Neural cell (in vitro differentiated cells): Measurements from ENCODE around the gene PARL. TPM values are rescaled to one million over a fixed set of nuclear protein-coding genes. Genes with fewer than 3 reads are reported as not detected.

Experiments
- H2AFZ ChIP-seq: fragments of 200-600, 300-800 bp; sonication (generic), shearing (Covaris generic); 2 replicates; pipeline ENCODE4 v1.6.0; 2014; ENCODE audit warnings: low read depth, mild to moderate bottlenecking, antibody characterized with exemption, low read length, moderate library complexity
- H3F3A ChIP-seq: fragments of 200-600 bp; shearing (Covaris generic); 2 replicates; pipeline ENCODE4 v1.6.1; 2016; ENCODE audit warnings: mild to moderate bottlenecking, moderate library complexity, mixed read lengths, antibody characterized with exemption, low read length; ENCODE audit not compliant: insufficient read depth, poor library complexity, severe bottlenecking
- H3K27ac ChIP-seq: fragments of 200-600, 300-800 bp; sonication (generic), shearing (Covaris generic); 2 replicates; pipeline ENCODE4 v1.5.1; 2014; ENCODE audit warnings: mild to moderate bottlenecking, low read length, moderate library complexity
- H3K27me3 ChIP-seq: fragments of 300-800, 200-600 bp; sonication (generic), shearing (Covaris generic); 2 replicates; pipeline ENCODE4 v1.6.0; 2014; ENCODE audit warnings: mild to moderate bottlenecking, low read depth, low read length, moderate library complexity; ENCODE audit not compliant: insufficient read depth
- H3K36me3 ChIP-seq: fragments of 300-800, 200-600 bp; sonication (generic), shearing (Covaris generic); 2 replicates; pipeline ENCODE4 v1.5.1; 2014; ENCODE audit warnings: mild to moderate bottlenecking, antibody characterized with exemption, low read length, moderate library complexity; ENCODE audit not compliant: insufficient read depth
- H3K4me2 ChIP-seq: fragments of 300-800, 200-600 bp; sonication (generic), shearing (Covaris generic); 2 replicates; pipeline ENCODE4 v1.6.0; 2014; ENCODE audit warnings: mild to moderate bottlenecking, low read length
- H3K4me3 ChIP-seq: fragments of 300-800, 200-600 bp; sonication (generic), shearing (Covaris generic); 2 replicates; pipeline ENCODE4 v1.5.1; 2014; ENCODE audit warnings: mild to moderate bottlenecking, low read length, moderate library complexity
- H3K79me2 ChIP-seq: fragments of 200-600 bp; shearing (Covaris generic); replicated peaks from 2 replicates; pipeline ENCODE4 v1.6.0; 2014; ENCODE audit warnings: mild to moderate bottlenecking, low read length, moderate library complexity; ENCODE audit not compliant: insufficient read depth
- H3K9ac ChIP-seq: fragments of 300-800, 200-600 bp; sonication (generic), shearing (Covaris generic); 2 replicates; pipeline ENCODE4 v1.6.1; 2016; ENCODE audit warnings: mild to moderate bottlenecking, low read length, mixed read lengths
- H3K9me2 ChIP-seq: fragments of 200-600 bp; shearing (Covaris generic); 2 replicates; pipeline ENCODE4 v1.6.1; 2016; ENCODE audit warnings: mild to moderate bottlenecking, low read length, mixed read lengths; ENCODE audit not compliant: insufficient read depth
- H3K9me3 ChIP-seq: fragments of 200-600, 300-800 bp; sonication (generic), shearing (Covaris generic); 2 replicates; pipeline ENCODE4 v1.6.1; 2016; ENCODE audit warnings: mild to moderate bottlenecking, mixed run types, low read length, moderate library complexity, mixed read lengths
- H4K20me1 ChIP-seq: fragments of 200-600 bp; shearing (Covaris generic); 2 replicates; pipeline ENCODE4 v1.6.1; 2016; ENCODE audit warnings: mild to moderate bottlenecking, mixed run types; ENCODE audit not compliant: insufficient read depth
- EP300 ChIP-seq: fragments of 450-650 bp; conservative IDR thresholded peaks from 2 replicates; pipeline ENCODE4 v1.6.1; 2014; ENCODE audit warnings: antibody characterized with exemption, mild to moderate bottlenecking, moderate library complexity; ENCODE audit not compliant: poor library complexity, severe bottlenecking
- EZH2 ChIP-seq: fragments of 200-600, 300-800 bp; shearing (Covaris generic), sonication (generic); IDR thresholded peaks from 2 replicates; pipeline ENCODE4 v1.6.1; 2014; ENCODE audit warnings: antibody characterized with exemption, low read length, borderline replicate concordance, mild to moderate bottlenecking; ENCODE audit not compliant: insufficient read depth, poor library complexity, severe bottlenecking
- MXI1 ChIP-seq: fragments of 450-650 bp; conservative IDR thresholded peaks from 2 replicates; pipeline ENCODE4 v1.6.1; 2014; ENCODE audit warnings: antibody characterized with exemption, mild to moderate bottlenecking; ENCODE audit not compliant: poor library complexity, severe bottlenecking
- POLR2AphosphoS5 ChIP-seq: IDR thresholded peaks from 2 replicates; pipeline ENCODE4 v1.6.1; 2012
- RAD21 ChIP-seq: fragments of 450-650 bp; conservative IDR thresholded peaks from 2 replicates; pipeline ENCODE4 v1.6.1; 2014; ENCODE audit warnings: antibody characterized with exemption, mild to moderate bottlenecking, moderate library complexity
- SMC3 ChIP-seq: fragments of 450-650 bp; conservative IDR thresholded peaks from 2 replicates; pipeline ENCODE4 v1.6.1; 2014; ENCODE audit warnings: antibody characterized with exemption, mild to moderate bottlenecking, moderate library complexity; ENCODE audit not compliant: poor library complexity
- polyA plus RNA-seq: library from polyadenylated mRNA; depleted of rRNA; stranded (reverse); fragments of >200 nt; gene quantifications from 2 replicates; pipeline ENCODE4 v1.2.3, GENCODE V29; 2014
- TF ChIP-seq, protein P1 (sequence below): IDR thresholded peaks from 2 replicates; pipeline ENCODE4 v1.6.1; 2012; ENCODE audit warnings: borderline replicate concordance
- TF ChIP-seq, protein P2 (sequence below): fragments of 450-650 bp; IDR thresholded peaks from 2 replicates; pipeline ENCODE4 v1.5.1; 2014; ENCODE audit warnings: antibody characterized with exemption, mild to moderate bottlenecking, moderate library complexity; ENCODE audit not compliant: poor library complexity, severe bottlenecking

PARL gene
- polyA plus RNA-seq, 1 donor from 2014 or later: 59.2 TPM

- H3K4me3 ChIP-seq: no peak overlapping the region
- H3K9ac ChIP-seq: no peak overlapping the region
- H4K20me1 ChIP-seq: no peaks in the 10 kb centered on the region
- H2AFZ ChIP-seq: no peak overlapping the region
- H3K9me3 ChIP-seq: no peaks in the 10 kb centered on the region
- no peaks in the 10 kb centered on the region for H3F3A ChIP-seq
- no peaks in the 10 kb centered on the region for H3K9me2 ChIP-seq
- H3K79me2 ChIP-seq: no peaks in the 10 kb centered on the region
- peaks cover 2% of the 10 kb centered on the region for H3K27me3 ChIP-seq
- no peak overlapping the region for H3K4me2 ChIP-seq
- no peaks in the 10 kb centered on the region for H3K36me3 ChIP-seq
- H3K27ac ChIP-seq: no peak overlapping the region
- no peak for TF ChIP-seq RAD21
- no peak for TF ChIP-seq POLR2AphosphoS5
- TF ChIP-seq, protein P1, sequence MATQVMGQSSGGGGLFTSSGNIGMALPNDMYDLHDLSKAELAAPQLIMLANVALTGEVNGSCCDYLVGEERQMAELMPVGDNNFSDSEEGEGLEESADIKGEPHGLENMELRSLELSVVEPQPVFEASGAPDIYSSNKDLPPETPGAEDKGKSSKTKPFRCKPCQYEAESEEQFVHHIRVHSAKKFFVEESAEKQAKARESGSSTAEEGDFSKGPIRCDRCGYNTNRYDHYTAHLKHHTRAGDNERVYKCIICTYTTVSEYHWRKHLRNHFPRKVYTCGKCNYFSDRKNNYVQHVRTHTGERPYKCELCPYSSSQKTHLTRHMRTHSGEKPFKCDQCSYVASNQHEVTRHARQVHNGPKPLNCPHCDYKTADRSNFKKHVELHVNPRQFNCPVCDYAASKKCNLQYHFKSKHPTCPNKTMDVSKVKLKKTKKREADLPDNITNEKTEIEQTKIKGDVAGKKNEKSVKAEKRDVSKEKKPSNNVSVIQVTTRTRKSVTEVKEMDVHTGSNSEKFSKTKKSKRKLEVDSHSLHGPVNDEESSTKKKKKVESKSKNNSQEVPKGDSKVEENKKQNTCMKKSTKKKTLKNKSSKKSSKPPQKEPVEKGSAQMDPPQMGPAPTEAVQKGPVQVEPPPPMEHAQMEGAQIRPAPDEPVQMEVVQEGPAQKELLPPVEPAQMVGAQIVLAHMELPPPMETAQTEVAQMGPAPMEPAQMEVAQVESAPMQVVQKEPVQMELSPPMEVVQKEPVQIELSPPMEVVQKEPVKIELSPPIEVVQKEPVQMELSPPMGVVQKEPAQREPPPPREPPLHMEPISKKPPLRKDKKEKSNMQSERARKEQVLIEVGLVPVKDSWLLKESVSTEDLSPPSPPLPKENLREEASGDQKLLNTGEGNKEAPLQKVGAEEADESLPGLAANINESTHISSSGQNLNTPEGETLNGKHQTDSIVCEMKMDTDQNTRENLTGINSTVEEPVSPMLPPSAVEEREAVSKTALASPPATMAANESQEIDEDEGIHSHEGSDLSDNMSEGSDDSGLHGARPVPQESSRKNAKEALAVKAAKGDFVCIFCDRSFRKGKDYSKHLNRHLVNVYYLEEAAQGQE: no peak
- TF ChIP-seq EZH2: no peak
- no peak for TF ChIP-seq MXI1
Observed at GRCh38 chr3:183895774-183896173, 11.1 kb upstream of the PARL start.

DNA sequence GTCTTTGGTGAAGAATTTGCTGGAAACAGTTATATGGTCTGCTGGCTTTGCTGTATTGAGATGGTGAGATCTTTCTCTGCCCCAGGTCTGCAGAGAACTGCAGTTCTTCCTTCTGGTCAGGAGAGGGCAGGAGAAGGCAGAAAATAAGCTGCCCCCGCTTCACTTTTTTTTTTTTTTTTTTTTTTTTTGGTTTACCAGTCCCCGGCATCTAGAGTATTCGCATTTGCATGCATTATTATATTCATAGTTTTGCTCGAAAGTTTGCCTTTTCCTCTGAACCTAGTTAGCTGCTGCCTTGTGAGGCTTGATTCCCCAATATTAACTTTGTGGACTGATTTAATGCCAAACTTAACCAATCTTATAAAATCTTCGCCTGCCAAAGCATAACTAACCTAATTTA, 10.6 kb upstream of the PARL start:
- no peak overlapping the region for H3K4me3 ChIP-seq
- no peaks in the 10 kb centered on the region for H3K9me3 ChIP-seq
- H3K79me2 ChIP-seq: no peaks in the 10 kb centered on the region
- H3K36me3 ChIP-seq: no peaks in the 10 kb centered on the region
- no peak overlapping the region for H3K9ac ChIP-seq
- H4K20me1 ChIP-seq: no peaks in the 10 kb centered on the region
- no peak overlapping the region for H2AFZ ChIP-seq
- H3F3A ChIP-seq: no peaks in the 10 kb centered on the region
- H3K27ac ChIP-seq: no peak overlapping the region
- H3K9me2 ChIP-seq: no peaks in the 10 kb centered on the region
- H3K27me3 ChIP-seq: peaks cover 2% of the 10 kb centered on the region
- TF ChIP-seq SMC3 (peak; percentile 83), EP300 (no peak), MXI1 (no peak), RAD21 (peak; percentile 84), EZH2 (no peak), POLR2AphosphoS5 (no peak)
- TF ChIP-seq, protein P1: no peak
- TF ChIP-seq, protein P2, sequence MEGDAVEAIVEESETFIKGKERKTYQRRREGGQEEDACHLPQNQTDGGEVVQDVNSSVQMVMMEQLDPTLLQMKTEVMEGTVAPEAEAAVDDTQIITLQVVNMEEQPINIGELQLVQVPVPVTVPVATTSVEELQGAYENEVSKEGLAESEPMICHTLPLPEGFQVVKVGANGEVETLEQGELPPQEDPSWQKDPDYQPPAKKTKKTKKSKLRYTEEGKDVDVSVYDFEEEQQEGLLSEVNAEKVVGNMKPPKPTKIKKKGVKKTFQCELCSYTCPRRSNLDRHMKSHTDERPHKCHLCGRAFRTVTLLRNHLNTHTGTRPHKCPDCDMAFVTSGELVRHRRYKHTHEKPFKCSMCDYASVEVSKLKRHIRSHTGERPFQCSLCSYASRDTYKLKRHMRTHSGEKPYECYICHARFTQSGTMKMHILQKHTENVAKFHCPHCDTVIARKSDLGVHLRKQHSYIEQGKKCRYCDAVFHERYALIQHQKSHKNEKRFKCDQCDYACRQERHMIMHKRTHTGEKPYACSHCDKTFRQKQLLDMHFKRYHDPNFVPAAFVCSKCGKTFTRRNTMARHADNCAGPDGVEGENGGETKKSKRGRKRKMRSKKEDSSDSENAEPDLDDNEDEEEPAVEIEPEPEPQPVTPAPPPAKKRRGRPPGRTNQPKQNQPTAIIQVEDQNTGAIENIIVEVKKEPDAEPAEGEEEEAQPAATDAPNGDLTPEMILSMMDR: peak; percentile 87
- no peak overlapping the region for H3K4me2 ChIP-seq
